ENCODE results near the gene LACTB. TPM values are rescaled to one million over a fixed set of nuclear protein-coding genes. Genes with fewer than 3 reads are reported as not detected.

The LACTB gene
- total and polyA plus RNA-seq, 2 donors, result 12.7 to 14.4 TPM

DNA sequence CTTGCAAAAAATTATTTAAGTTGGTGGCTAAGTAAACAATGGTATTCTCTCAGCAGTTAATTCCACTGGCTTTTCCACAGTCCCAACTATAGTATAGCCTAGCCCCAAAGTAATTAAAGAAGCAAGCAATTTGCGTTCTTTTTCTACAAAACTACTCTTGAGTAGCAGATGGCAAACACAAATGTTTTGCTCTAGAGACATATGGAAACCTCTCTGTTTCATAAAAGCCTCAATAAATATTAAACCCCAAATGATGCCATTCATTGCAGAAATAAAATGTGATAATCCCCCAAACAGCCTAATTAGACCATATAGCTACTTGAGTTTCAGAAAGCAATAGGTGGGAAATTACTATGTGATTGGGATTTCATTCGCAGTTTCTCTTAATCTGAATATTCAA is 59.1 kb downstream of the LACTB start:
- 89% methylated on average over 2 of the region's 2 CpGs for WGBS
- H3K36me3 ChIP-seq (ENCODE audit: insufficient read depth), result no peaks in the 10 kb centered on the region
- H3K4me1 ChIP-seq (ENCODE audit: insufficient read depth), result no peaks in the 10 kb centered on the region
- no peak overlapping the region for H3K27ac ChIP-seq (ENCODE audit: low read depth)
- H3K4me3 ChIP-seq (ENCODE audit: low read depth, low read length), result no peak overlapping the region
- DNase-seq (ENCODE audit: extremely low spot score), result no peak

- H3K4me1 ChIP-seq (ENCODE audit: insufficient read depth), result no peaks in the 10 kb centered on the region
- no peak for DNase-seq (ENCODE audit: extremely low spot score)
- H3K4me3 ChIP-seq (ENCODE audit: low read depth, low read length), result no peak overlapping the region
- WGBS, result 90% methylated on average over 2 of the region's 2 CpGs
- H3K36me3 ChIP-seq (ENCODE audit: insufficient read depth), result no peaks in the 10 kb centered on the region
- H3K27ac ChIP-seq (ENCODE audit: low read depth), result no peak overlapping the region
These were observed 60.0 kb downstream of the LACTB start for GRCh38 chr15:63181648-63182047.

DNA sequence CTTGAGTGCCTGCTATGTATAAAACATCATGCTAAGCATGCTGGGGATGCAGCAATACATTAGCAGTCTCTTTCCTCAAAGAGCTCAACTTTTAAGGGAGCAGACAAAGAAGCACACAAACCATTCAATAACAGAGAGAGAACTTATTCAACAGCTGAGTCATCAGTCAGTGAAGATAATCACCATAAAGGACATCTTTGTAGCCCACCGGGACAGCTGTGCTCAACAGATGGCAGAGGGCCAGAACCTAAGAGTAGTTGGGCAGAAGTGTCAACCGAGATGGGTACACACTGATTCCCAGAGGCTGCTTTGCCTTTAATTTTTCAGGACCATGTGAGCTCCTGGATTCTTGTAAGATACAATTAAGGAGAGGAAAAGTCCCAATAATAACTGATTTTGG is 63.5 kb downstream of the LACTB start:
- DNase-seq (ENCODE audit: extremely low spot score), result no peak
- 57% methylated on average over 2 of the region's 2 CpGs for WGBS
- H3K4me1 ChIP-seq (ENCODE audit: insufficient read depth), result no peaks in the 10 kb centered on the region
- H3K27ac ChIP-seq (ENCODE audit: low read depth), result no peak overlapping the region
- no peaks in the 10 kb centered on the region for H3K36me3 ChIP-seq (ENCODE audit: insufficient read depth)
- H3K4me3 ChIP-seq (ENCODE audit: low read depth, low read length), result no peak overlapping the region

- no peak overlapping the region for H3K27ac ChIP-seq (ENCODE audit: low read depth)
- DNase-seq (ENCODE audit: extremely low spot score), result no peak
- WGBS, result 66% methylated on average over 2 of the region's 2 CpGs
- H3K36me3 ChIP-seq (ENCODE audit: insufficient read depth), result no peaks in the 10 kb centered on the region
- H3K4me1 ChIP-seq (ENCODE audit: insufficient read depth), result no peaks in the 10 kb centered on the region
- no peak overlapping the region for H3K4me3 ChIP-seq (ENCODE audit: low read depth, low read length)
These were observed 64.4 kb downstream of the LACTB start for GRCh38 chr15:63186065-63186464.

DNA sequence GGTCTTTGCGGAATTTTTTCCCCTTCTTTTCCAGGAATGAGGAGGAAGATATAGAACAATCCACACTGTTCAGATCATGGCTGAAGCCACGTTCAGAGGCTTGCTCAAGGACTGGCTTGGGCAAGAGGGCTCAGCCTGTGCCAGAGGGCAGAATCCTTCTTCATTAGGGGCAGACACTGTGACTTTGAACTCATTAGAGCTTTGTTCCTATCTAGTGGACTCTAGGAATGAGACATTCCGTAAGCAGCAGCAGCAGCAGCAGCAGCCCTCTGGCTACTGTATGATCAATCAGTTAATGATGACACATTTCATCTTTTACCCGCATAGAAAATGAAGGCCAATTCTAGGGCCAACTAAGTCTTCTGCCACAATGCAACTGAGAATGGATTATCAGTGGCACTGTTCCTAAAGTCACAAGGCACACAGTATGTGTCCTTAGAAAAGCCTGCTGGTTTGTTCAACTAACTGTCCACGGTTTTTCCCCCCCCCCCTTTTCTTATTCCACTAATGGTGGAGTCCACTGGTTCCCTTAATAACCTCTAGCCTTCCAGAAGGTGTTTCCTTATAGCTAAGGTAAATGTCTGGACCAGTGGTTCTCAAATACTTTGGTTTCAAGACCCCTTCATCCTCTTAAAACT is 66.0 kb downstream of the LACTB start:
- Histone ChIP-seq H3K36me3 (ENCODE audit: insufficient read depth) (no peaks in the 10 kb centered on the region), H3K4me1 (ENCODE audit: insufficient read depth) (no peaks in the 10 kb centered on the region), H3K4me3 (ENCODE audit: low read depth, low read length) (no peak overlapping the region), H3K27ac (ENCODE audit: low read depth) (no peak overlapping the region)
- no peak for DNase-seq (ENCODE audit: extremely low spot score)
- WGBS, result 84% methylated on average over 5 of the region's 5 CpGs

DNA sequence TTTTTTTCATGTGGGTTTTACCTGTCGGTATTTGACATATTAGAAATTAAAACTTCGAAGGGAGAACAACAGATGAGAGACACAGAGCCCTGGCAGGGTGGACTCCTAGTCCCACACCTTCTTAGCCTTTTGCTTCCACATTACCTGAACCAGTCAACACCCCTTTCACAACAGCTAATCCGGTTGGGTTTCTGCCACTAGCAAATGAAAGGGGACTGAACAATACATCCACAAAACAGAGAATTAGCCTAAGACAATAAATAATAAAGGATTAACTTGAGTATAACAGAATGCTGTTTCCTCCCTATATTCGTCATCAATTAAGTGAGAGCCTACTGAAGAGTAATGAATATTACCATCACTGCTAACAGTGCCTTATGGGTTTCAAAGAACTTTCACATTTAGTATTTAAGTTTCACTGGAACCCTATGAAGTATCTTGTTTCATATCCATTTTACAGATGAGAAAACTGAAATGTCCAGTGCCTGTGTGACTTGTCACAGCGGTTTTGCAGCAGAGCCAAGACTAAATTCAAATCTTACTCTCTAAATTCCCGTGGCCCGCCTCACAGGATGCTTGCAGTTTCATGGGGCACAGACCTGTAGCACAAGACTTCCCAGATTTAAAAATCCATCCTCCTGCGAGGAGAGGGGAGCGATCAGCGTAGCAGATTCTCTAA is 66.7 kb downstream of the LACTB start:
- no peaks in the 10 kb centered on the region for H3K4me1 ChIP-seq (ENCODE audit: insufficient read depth)
- H3K4me3 ChIP-seq (ENCODE audit: low read depth, low read length), result peak overlapping the region; percentile 41
- WGBS, result 38% methylated on average over 10 of the region's 10 CpGs
- DNase-seq (ENCODE audit: extremely low spot score), result no peak
- H3K36me3 ChIP-seq (ENCODE audit: insufficient read depth), result no peaks in the 10 kb centered on the region
- H3K27ac ChIP-seq (ENCODE audit: low read depth), result no peak overlapping the region

- H3K4me1 ChIP-seq (ENCODE audit: insufficient read depth), result no peaks in the 10 kb centered on the region
- peak within 1 kb of the TSS; percentile 68 for H3K27ac ChIP-seq (ENCODE audit: low read depth)
- DNase-seq (ENCODE audit: extremely low spot score), result peak; percentile 87
- 1% methylated on average over 77 of the region's 77 CpGs for WGBS
- H3K36me3 ChIP-seq (ENCODE audit: insufficient read depth), result no peaks in the 10 kb centered on the region
- peak within 1 kb of the TSS; percentile 87 for H3K4me3 ChIP-seq (ENCODE audit: low read depth, low read length)
These were observed 67.5 kb downstream of the LACTB start, which contains the start of gene RAB8B for GRCh38 chr15:63188926-63189871. TSS of gene RAB8B (plus strand) at chr15:63189606. CDS start at chr15:63189625, 19 bp downstream.

- H3K27ac ChIP-seq (ENCODE audit: low read depth), result peak overlapping the region; percentile 68
- H3K4me1 ChIP-seq (ENCODE audit: insufficient read depth), result no peaks in the 10 kb centered on the region
- no peak for DNase-seq (ENCODE audit: extremely low spot score)
- H3K36me3 ChIP-seq (ENCODE audit: insufficient read depth), result no peaks in the 10 kb centered on the region
- 11% methylated on average over 10 of the region's 10 CpGs for WGBS
- H3K4me3 ChIP-seq (ENCODE audit: low read depth, low read length), result peak overlapping the region; percentile 87
These were observed 68.5 kb downstream of the LACTB start for GRCh38 chr15:63189941-63190768.

GRCh38 chr15:63190769-63191649 is 69.3 kb downstream of the LACTB start:
- WGBS, result 52% methylated on average over 3 of the region's 3 CpGs
- peak overlapping the region; percentile 46 for H3K27ac ChIP-seq (ENCODE audit: low read depth)
- H3K4me1 ChIP-seq (ENCODE audit: insufficient read depth), result no peaks in the 10 kb centered on the region

More at GRCh38 chr15:63190769-63191649, 69.3 kb downstream of the LACTB start:
- no peaks in the 10 kb centered on the region for H3K36me3 ChIP-seq (ENCODE audit: insufficient read depth)
- DNase-seq (ENCODE audit: extremely low spot score), result no peak
- peak overlapping the region; percentile 87 for H3K4me3 ChIP-seq (ENCODE audit: low read depth, low read length)

Other genes starting within 250 kb of the LACTB start
- gene TPM1, start 79.1 kb upstream of the LACTB start, total RNA-seq, result 1,685 TPM
- 3,649 TPM for gene TPM1, start 79.1 kb upstream of the LACTB start, polyA plus RNA-seq
- gene RPS27L, start 35.6 kb downstream of the LACTB start, total RNA-seq, result 48.1 TPM
- 97.4 TPM for gene RPS27L, start 35.6 kb downstream of the LACTB start, polyA plus RNA-seq
- gene RAB8B, start 67.7 kb downstream of the LACTB start, total RNA-seq, result 105 TPM
- gene RAB8B, start 67.7 kb downstream of the LACTB start, polyA plus RNA-seq, result 27.7 TPM
- 20.2 TPM for gene APH1B, start 155.7 kb downstream of the LACTB start, total RNA-seq
- 10.9 TPM for gene APH1B, start 155.7 kb downstream of the LACTB start, polyA plus RNA-seq